AG10803 (cell line): ENCODE results near the gene STK35.

Source experiments
- DNase-seq: peaks from one replicate; pipeline ENCODE4 v3.0.0; 2010; ENCODE audit warnings: low read depth
- H3K4me3 ChIP-seq: 2 replicates; pipeline ENCODE4 v1.5.1; 2011; ENCODE audit warnings: mild to moderate bottlenecking, low read length, control low read depth
- CTCF ChIP-seq: conservative IDR thresholded peaks from 2 replicates; pipeline ENCODE4 v1.5.1; 2011; ENCODE audit warnings: mild to moderate bottlenecking, low read length, control low read depth, inconsistent platforms

Gene STK35

GRCh38 chr20:2116170-2116940, 14.7 kb downstream of the STK35 start:
- no peak for DNase-seq
- H3K4me3 ChIP-seq: no peak overlapping the region
- no peak for TF ChIP-seq CTCF

- DNase-seq: no peak
- H3K4me3 ChIP-seq: no peak overlapping the region
- no peak for TF ChIP-seq CTCF
Measured at GRCh38 chr20:2118783-2119182, 17.2 kb downstream of the STK35 start.

- peak; percentile 57 for DNase-seq
- no peak overlapping the region for H3K4me3 ChIP-seq
- no peak for TF ChIP-seq CTCF
Measured at GRCh38 chr20:2122936-2123335, 21.3 kb downstream of the STK35 start.

- TF ChIP-seq CTCF: no peak
- DNase-seq: no peak
Measured at GRCh38 chr20:2123720-2124119, 22.1 kb downstream of the STK35 start.

GRCh38 chr20:2124564-2125213, 23.1 kb downstream of the STK35 start:
- no peak for DNase-seq
- TF ChIP-seq CTCF: no peak

More at GRCh38 chr20:2123720-2124119, 22.1 kb downstream of the STK35 start:
- H3K4me3 ChIP-seq: no peak overlapping the region

GRCh38 chr20:2125474-2126112, 24.0 kb downstream of the STK35 start:
- DNase-seq: no peak
- TF ChIP-seq CTCF: no peak
- no peak overlapping the region for H3K4me3 ChIP-seq

More at GRCh38 chr20:2124564-2125213, 23.1 kb downstream of the STK35 start:
- H3K4me3 ChIP-seq: no peak overlapping the region

GRCh38 chr20:2127238-2127637, 25.6 kb downstream of the STK35 start:
- no peak for TF ChIP-seq CTCF
- DNase-seq: no peak
- no peak overlapping the region for H3K4me3 ChIP-seq
